HG03571 (cell line): ENCODE data around the gene CNTNAP2.
"Not testable (repeated sequence)": the region's sequence is repeated elsewhere in the genome, so short reads cannot be mapped to it uniquely, and the experiment has no call there.

Source experiments
- ATAC-seq: cut with Tn5 transposase; IDR thresholded peaks from one replicate; pipeline ENCODE4 v1.9.1; 2021; ENCODE audit not compliant: unreplicated experiment

The CNTNAP2 gene

GRCh38 chr7:147078312-147078711 is 961.7 kb downstream of the CNTNAP2 start:
- ATAC-seq, result no peak

GRCh38 chr7:147079083-147079482 is 962.5 kb downstream of the CNTNAP2 start:
- no peak for ATAC-seq

DNA sequence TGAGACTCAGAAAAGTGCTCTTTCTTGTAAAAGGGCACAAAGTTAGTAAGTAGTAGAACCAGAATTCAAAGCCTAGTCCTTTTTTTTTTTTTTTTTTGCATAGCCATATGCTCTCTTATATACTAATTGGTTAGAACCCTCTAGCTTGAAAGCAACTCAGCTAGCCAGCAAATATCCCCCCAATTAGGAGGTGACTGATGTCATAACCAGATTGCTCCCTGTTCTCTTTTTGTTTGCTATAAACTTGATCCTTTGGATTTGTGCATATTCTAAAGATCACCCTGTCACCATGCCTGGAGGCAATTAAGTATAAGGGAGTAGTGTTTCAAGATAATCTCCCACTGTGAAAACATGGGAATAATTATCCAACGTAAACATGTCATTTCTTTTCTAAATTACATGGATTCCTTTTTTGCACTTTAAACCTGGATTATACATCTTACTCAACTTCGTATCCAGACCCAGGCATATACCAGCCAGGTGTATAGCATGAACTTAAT is 963.4 kb downstream of the CNTNAP2 start:
- no peak for ATAC-seq

DNA sequence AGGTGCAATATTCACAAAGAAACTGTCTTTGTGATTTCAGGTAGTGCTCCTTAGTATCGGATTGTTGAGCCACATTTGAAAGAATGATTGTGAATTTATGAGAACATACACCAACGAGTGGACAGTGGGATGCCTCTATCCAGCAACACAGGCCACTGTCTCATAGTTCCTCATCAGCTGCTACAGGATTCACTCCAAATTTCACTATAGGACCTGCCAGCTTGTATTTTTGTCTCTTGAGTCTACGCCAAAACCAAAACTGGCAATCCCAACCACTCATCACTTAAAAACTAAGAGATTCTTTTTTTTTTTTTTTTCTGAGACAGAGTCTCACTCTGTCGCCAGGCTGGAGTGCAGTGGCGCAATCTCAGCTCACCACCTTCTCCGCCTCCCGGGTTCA is 964.5 kb downstream of the CNTNAP2 start:
- no peak for ATAC-seq

DNA sequence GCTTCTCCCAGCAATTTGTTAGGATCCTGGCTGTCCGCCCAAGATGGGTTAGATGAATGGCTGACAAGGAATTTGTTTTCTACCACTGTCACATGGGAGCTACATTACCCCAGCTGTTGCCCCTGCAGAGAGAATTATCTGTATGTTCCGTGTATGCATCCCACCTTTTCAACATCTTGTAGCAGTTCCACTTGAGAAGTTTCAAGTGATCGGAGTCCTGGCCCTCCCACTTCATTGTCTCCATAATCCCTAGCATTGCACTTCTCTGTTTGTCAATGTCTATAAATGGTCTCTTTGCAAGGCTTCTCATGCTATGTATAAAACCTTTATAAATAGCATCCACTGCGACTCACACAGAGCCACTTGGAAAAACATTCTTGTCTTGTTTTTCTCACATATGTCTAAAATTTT is 972.5 kb downstream of the CNTNAP2 start:
- ATAC-seq, result no peak

DNA sequence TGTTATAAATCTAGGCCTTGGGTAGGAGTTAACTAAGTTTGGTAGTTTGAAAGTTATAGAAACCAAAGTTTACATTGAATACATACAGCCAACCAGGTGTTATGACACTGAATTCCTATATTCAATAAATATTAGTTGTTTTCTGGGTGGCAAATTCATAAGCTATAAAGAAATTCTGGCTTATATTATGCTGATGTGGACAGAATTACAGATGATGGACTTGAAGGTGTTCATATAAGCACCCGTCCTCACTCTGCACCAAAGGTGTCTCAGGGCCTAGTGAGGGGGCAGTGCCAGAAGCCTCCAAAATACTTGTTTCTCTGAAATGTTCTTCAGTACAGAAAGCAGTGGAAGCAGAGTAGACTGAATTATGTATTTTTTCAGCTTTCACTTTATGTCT is 973.0 kb downstream of the CNTNAP2 start:
- no peak for ATAC-seq

DNA sequence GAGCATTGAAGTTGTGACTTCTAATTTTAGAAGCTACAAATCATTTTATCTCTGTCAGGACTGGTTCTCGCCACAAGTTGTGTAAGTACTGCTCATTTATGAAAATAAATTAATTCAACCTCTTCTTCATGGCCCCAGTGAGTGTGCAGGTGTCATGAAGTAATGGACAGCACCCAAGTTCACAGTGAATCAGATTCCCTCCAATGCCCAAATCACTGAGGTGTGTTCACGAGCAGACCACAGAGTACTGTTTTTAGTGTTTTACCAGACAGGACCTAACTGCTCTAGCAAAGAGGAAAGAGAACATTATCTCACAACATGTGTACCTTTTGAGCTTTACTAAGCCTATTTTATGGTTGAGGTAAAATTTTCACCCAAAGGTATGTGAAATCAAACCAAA is 980.0 kb downstream of the CNTNAP2 start:
- no peak for ATAC-seq

GRCh38 chr7:147103224-147103623 is 986.6 kb downstream of the CNTNAP2 start:
- ATAC-seq, result no peak

DNA sequence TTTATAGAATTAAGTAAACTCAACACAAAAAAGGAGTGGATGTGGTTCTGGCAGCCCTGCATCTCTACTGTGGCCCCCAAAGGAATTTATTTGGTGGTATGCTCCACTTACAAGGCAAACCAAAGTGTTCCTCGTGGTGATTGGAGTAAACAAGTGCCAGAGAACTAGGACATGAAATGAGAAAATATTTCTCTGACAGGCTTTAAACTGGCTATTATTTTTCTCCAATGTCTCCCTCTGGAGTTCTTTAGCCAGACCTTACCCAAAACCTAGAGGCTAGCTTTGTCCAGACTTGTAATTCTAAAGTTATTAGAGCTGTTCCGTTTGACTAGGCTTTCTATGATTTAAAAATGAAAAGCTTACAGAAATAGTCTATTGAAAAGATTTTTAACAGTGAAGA is 990.1 kb downstream of the CNTNAP2 start:
- ATAC-seq, result no peak

GRCh38 chr7:147114525-147114924 is 997.9 kb downstream of the CNTNAP2 start:
- not testable (repeated sequence) for ATAC-seq

GRCh38 chr7:147136352-147136751 is 1019.8 kb downstream of the CNTNAP2 start:
- ATAC-seq, result no peak

GRCh38 chr7:147145194-147145593 is 1028.6 kb downstream of the CNTNAP2 start:
- ATAC-seq, result no peak

DNA sequence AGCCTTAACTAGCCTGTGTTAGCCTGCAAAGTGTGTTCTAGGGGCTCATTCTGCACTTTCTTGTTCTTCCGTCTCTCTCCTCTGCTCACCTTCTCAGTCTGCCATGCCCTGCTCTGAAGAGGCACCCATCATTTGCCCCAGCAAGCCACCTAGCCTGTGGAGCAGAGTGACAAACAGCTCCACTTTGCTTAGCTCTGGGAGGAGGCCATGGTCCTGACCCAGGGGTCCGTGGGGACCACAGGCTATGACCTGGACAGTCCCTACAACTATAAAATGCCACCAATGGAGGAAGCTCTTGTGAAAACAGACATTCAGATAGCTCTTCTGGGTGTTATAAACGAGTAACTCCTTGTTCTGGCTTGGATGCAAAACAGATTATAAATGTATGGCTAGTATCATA is 1029.6 kb downstream of the CNTNAP2 start:
- no peak for ATAC-seq

DNA sequence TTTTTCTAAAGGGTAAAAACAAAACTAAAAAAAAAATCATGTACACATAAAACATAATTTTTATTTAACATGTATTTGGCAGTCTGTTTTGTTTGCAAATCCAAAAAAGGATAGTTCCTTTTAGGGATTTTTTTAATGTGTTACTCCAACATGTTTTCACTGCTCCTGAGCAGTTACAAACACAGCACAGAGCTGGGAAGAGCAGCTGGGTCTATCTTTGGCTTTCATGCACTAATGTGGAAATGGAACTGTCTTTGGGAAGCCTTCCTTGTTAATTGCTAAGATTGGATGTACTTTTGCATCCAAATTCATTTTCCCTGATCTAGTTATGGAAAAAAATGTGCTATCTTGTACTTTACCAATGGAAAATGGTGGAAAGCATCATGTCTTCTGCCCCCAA is 1035.1 kb downstream of the CNTNAP2 start:
- no peak for ATAC-seq

- no peak for ATAC-seq
Measured at GRCh38 chr7:147153571-147153970, 1037.0 kb downstream of the CNTNAP2 start.

- ATAC-seq, result no peak
Measured at GRCh38 chr7:147161405-147161804, 1044.8 kb downstream of the CNTNAP2 start.

DNA sequence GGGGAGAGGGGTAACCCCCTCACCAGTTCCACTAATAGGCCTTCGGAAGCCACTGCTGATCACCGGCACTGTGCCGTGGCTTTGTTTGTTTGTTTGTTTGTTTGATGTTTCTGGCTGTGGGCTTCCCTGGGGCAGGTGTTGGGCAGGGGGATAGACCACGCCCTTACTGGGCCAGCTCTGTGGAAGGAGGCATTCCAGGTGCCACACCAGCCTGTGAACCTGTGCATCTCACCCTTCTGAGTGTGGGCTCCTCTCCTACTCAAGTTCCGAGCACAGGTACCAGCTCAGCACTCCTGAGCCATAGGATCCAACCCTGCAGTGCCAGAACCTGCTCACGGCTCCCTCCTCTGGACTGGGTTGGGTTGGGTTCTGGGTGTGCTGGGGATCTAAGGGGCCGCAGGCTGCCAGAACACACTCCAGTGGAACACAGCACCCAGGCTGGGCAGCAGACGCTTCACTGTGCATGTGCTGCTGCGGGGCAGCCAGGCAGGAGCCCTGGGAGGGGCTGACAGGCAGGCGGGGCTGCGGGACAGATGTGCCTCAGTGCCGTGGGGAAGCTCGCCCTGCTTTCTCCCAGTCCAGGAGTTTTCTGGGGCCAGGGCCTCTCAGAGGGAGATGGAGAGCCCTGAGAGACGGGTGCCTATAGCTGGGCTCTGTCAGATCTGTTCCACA is 1053.9 kb downstream of the CNTNAP2 start:
- no peak for ATAC-seq

GRCh38 chr7:147171013-147171391 is 1054.4 kb downstream of the CNTNAP2 start:
- no peak for ATAC-seq

DNA sequence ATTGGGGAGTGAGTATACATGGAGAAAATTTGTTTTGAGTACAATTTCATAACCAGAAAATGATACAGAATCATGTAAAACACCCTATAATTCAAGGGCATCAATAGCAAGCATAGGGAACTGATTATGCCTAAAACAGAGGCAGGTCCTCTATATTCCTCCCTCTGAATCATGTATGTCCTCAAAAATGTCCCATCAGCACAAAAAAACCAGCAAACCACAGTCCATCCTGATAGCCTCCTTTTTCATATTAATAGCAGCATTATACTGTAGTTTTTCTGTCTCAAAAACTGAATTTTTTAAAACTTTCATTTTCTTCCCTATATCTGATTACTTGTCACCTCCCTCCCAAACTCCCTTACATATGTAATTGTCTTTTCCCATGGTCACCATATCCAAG is 1057.3 kb downstream of the CNTNAP2 start:
- no peak for ATAC-seq

- ATAC-seq, result no peak
Measured at GRCh38 chr7:147182874-147183273, 1066.3 kb downstream of the CNTNAP2 start.

- no peak for ATAC-seq
Measured at GRCh38 chr7:147183276-147183675, 1066.7 kb downstream of the CNTNAP2 start.

DNA sequence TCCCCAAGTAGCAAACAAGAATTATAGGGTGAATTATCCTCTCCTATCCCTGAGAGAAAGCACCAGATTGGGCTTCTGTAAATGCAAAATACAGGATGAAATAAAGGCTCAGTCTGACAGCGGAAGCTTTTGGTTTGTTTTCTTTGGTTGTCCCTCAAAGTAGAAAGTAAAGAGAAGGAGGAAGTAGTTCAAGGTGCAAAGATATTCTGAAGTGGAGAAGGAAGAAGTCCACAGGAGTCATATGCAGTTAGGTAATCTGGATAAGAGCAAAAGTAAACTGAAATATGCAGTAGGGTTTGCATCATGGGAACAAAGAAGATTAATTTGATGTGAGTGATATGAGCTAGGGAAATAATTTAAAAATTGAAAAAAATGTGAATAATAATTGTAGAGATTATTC is 1071.9 kb downstream of the CNTNAP2 start:
- ATAC-seq, result no peak

GRCh38 chr7:147193476-147193875 is 1076.9 kb downstream of the CNTNAP2 start:
- ATAC-seq, result no peak
